Pancreas (tissue), 10 donors: Measurements from ENCODE around the gene HEMK1. TPM values are rescaled to one million over a fixed set of nuclear protein-coding genes. Genes with fewer than 3 reads are reported as not detected.

Experiments used
- ATAC-seq, 4 donors: fragments of 200-7000 bp; cut with Tn5 transposase; one replicate each; pipeline versions ENCODE4 v1.8.0 to v1.9.1; 2020; ENCODE audit warnings: mild to moderate bottlenecking in 4 of 4, moderate library complexity in 4 of 4
- DNase-seq, 6 donors: peaks; one replicate each; pipeline ENCODE4 v3.0.0-alpha.2; 2020
- FAIRE-seq: peaks from 2 replicates; lab custom pipeline; 2012; peaks lifted over from hg19 to GRCh38; lab: Jason Lieb, UNC
- H3K27ac ChIP-seq, 4 donors: fragments of 200-600 bp; sonication (generic); 1 replicate in 3 of 4; 2 replicates in 1 of 4; pipeline versions ENCODE4 v1.5.0 to v1.8.0; 2020
- H3K27me3 ChIP-seq, 4 donors: fragments of 200-600 bp; one replicate each; pipeline ENCODE4 v1.8.0; 2021
- H3K36me3 ChIP-seq, 3 donors: fragments of 200-600 bp; sonication (generic) in 1 of 3; one replicate each; pipeline versions ENCODE4 v1.5.0 to v1.8.0; 2020 to 2021
- H3K4me1 ChIP-seq, 3 donors: fragments of 200-600 bp; one replicate each; pipeline ENCODE4 v1.8.0; 2021
- H3K4me3 ChIP-seq, 4 donors: fragments of 200-600 bp; sonication (generic) in 2 of 4; one replicate each; pipeline versions ENCODE4 v1.5.0 to v1.8.0; 2020 to 2021
- H3K9me3 ChIP-seq, 4 donors: fragments of 200-600 bp; one replicate each; pipeline ENCODE4 v1.8.0; 2021
- WGBS, 2 donors: extraction: QIAGEN DNeasy Blood & Tissue Kit; methylation state at CpG; one replicate each; pipeline ENCODE4 v1.1.7; 2013; 5-methylcytosine and 5-hydroxymethylcytosine counted together
- intact Hi-C, 3 donors: fragments of 100-400 bp; cut with DNase I; formaldehyde crosslinking; loops; one replicate each; pipeline versions ENCODE4 v1.11.1 to v1.14.2; 2022
- polyA plus RNA-seq, 2 donors: library from polyadenylated mRNA; stranded (reverse); fragments of 200-250 nt; gene quantifications; one replicate each; pipeline ENCODE4 v1.2.3, GENCODE V29; 2013
- total RNA-seq, 6 donors: library from RNA; stranded (reverse); fragmentation: NEBNext Ultra II Directional in 4 of 6; extraction: Animal tissue kit (Norgen Biotek cat#: 25700) in 4 of 6; gene quantifications; one replicate each; pipeline versions ENCODE4 v1.2.1 to v1.2.4, GENCODE V29; 2021 to 2023
- TF ChIP-seq, protein P1 (sequence below), 4 donors: fragments of 200-600 bp; sonication (generic) in 3 of 4; IDR thresholded peaks; one replicate each; pipeline versions ENCODE4 v1.5.0 to v1.8.0; 2021; ENCODE audit warnings: antibody characterized with exemption in 4 of 4
- donor health status: healthy with polysubstance abuse.
- donor health status: DM: no; HTN: no; CAD: no; lungs with moderate emphysema.
- donor health status: DM: no; HTN: no; CAD: no.
- donor health status: control.
- donor health status: control.
- donor health status: Bipolar disorder and iron deficiency.
- donor health status: DM: yes; HTN: yes; CAD: no.
- donor health status: DM: no; HTN: no; CAD: no.
- donor health status: DM: no; HTN: no; CAD: no.
- donor health status: DM: yes; HTN: yes; CAD: no.

Gene HEMK1
- total and polyA plus RNA-seq, 8 donors = 9.6 to 21.8 (median 12.5) TPM

DNA sequence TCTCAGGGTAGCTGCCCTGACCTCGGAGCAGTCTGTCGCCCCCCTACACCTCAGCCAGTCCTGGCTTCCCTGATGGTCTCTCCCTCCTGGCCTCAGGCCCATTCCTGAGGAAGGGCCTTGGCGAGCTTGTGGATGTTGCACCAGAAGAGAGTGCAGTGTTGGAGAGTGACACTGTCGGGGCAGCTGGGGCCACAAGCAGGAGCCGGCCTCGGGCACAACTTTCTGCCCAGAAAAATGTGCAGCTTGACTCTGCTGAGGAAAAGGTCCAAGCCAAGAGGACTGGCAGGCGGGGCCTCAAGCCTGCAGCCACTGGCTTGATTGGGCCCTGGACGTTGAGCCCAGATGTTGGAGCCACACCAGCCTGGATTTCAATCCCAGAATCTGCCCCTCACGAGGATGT is 12.8 kb downstream of the HEMK1 start:
- intact Hi-C loops = no loop called here
- ATAC-seq (no peak), FAIRE-seq (no peak), DNase-seq (peak in 1 of 6 donors; percentile 30)
- peaks cover 0 to 15% (median 0%) of the 10 kb centered on the region in 3 donors for H3K4me1 ChIP-seq
- H3K9me3 ChIP-seq = no peaks in the 10 kb centered on the region
- H3K4me3 ChIP-seq = no peak overlapping the region
- no peak overlapping the region for H3K27ac ChIP-seq
- WGBS, 2 donors = 74 to 82% methylated on average over 9 of the region's 9 CpGs
- TF ChIP-seq, protein P1, sequence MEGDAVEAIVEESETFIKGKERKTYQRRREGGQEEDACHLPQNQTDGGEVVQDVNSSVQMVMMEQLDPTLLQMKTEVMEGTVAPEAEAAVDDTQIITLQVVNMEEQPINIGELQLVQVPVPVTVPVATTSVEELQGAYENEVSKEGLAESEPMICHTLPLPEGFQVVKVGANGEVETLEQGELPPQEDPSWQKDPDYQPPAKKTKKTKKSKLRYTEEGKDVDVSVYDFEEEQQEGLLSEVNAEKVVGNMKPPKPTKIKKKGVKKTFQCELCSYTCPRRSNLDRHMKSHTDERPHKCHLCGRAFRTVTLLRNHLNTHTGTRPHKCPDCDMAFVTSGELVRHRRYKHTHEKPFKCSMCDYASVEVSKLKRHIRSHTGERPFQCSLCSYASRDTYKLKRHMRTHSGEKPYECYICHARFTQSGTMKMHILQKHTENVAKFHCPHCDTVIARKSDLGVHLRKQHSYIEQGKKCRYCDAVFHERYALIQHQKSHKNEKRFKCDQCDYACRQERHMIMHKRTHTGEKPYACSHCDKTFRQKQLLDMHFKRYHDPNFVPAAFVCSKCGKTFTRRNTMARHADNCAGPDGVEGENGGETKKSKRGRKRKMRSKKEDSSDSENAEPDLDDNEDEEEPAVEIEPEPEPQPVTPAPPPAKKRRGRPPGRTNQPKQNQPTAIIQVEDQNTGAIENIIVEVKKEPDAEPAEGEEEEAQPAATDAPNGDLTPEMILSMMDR (IDR thresholded peaks at IDR 0.05) = no peak
- peaks cover 0 to 7% (median 0%) of the 10 kb centered on the region in 3 donors for H3K36me3 ChIP-seq
- no peaks in the 10 kb centered on the region for H3K27me3 ChIP-seq

DNA sequence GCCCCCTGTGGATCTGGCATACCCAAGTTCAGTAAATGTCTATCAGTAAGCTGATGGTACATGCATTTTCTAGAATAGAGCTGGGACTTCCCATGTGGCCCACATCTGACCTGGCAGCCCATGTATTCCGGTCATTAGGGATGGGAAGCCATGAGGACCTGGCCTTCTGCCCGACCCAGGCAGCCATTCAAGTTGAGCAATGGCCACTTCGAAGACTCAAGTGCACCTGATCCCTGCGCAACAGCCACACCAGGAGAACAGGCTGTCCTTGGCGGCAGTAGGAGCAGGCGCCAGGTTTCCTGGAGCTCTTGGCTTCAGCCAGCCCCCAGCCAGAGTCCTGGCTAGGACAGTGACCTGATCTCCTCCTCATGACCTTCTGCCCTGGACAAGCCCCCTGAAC is 14.6 kb downstream of the HEMK1 start:
- H3K4me3 ChIP-seq = no peak overlapping the region
- no peaks in the 10 kb centered on the region for H3K9me3 ChIP-seq
- intact Hi-C loops = no loop called here
- WGBS, 2 donors = 44 to 71% methylated on average over 6 of the region's 6 CpGs
- TF ChIP-seq, protein P1 (IDR thresholded peaks at IDR 0.05) = no peak
- peaks cover 0 to 15% (median 0%) of the 10 kb centered on the region in 3 donors for H3K4me1 ChIP-seq
- H3K27me3 ChIP-seq = no peaks in the 10 kb centered on the region
- DNase-seq = peak in 5 of 6 donors; percentile 63 to 91 (median 88)
- FAIRE-seq = no peak
- H3K36me3 ChIP-seq = peaks cover 0 to 7% (median 0%) of the 10 kb centered on the region in 3 donors
- peak overlapping the region in 3 of 4 donors; percentile 15 to 41 (median 26) for H3K27ac ChIP-seq
- peak; percentile 66 to 80 (median 78) for ATAC-seq

DNA sequence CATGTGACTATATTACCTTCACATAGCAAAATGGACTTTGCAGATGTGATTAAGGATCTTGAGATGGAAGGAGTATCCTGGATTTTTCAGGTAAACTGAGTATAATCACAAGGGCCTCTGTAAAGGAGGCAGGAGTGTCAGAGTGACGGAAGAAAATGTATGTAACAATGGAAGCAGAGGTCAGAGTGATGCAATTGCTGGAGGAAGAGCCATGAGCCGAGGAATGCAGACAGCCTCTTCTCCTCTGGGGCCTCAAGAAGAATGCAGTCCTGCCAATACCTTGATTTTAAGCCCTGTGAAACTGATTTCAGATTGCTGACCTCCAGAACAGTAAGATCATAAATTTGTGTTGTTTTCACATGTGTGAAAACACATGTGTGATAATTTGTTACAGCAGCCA is 15.1 kb downstream of the HEMK1 start:
- FAIRE-seq = no peak
- intact Hi-C loops = no loop called here
- H3K4me1 ChIP-seq = peaks cover 0 to 15% (median 0%) of the 10 kb centered on the region in 3 donors
- H3K27me3 ChIP-seq = no peaks in the 10 kb centered on the region
- peaks cover 0 to 6% (median 0%) of the 10 kb centered on the region in 3 donors for H3K36me3 ChIP-seq
- WGBS, 2 donors = 81 to 93% methylated on average over 2 of the region's 2 CpGs
- H3K9me3 ChIP-seq = no peaks in the 10 kb centered on the region
- ATAC-seq = no peak
- TF ChIP-seq, protein P1 (IDR thresholded peaks at IDR 0.05) = no peak
- peak overlapping the region in 2 of 4 donors; percentile 26 to 41 for H3K27ac ChIP-seq
- H3K4me3 ChIP-seq = no peak overlapping the region
- no peak for DNase-seq

DNA sequence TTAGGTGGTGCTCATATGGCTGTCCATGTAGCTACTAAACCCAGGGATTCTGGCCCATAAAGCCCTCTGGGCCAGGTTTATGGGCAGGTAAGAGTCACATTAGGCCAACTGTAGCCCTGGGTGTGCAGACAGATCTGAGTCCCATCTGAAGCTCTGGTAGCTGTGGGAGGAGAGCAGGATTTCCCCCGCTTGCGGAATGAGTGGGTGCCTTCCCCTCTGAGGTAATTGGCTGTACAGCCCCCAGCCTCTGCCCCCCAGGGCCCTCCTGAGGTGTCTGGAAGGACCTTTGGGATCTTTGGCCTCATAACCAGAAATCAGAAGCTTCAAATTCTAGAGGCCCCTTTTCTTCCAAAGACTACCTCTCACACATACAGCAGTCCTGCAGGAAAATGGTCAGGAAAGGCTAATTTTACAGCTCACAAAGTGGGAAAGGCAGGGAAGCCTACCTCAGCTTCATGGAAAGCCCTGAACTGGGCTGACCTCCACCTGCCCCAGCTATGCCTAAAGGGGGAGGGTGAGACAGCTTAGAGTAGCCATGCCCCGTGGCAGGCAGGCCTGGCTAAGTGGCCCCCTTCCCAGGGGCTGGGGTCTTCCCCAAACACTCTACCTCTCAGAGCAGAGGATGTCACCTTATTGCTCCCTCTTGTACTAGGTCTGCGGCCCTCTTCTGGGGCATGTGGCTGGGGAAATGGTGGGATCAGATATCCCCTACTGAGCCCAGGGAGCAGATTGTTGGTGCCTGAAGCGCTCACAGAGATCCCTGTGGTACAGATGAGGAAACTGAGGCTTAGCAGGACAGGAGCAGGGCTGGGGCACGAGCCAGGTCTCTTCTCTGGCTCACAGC is 16.8 kb downstream of the HEMK1 start:
- Histone ChIP-seq H3K36me3 (no peaks in the 10 kb centered on the region), H3K4me3 (no peak overlapping the region), H3K27me3 (no peaks in the 10 kb centered on the region), H3K9me3 (no peaks in the 10 kb centered on the region), H3K4me1 (peaks cover 0 to 15% (median 0%) of the 10 kb centered on the region in 3 donors), H3K27ac (no peak overlapping the region)
- intact Hi-C loops = no loop called here
- DNase-seq = no peak
- FAIRE-seq = no peak
- no peak for ATAC-seq
- TF ChIP-seq, protein P1 (IDR thresholded peaks at IDR 0.05) = no peak
- 92 to 93% methylated on average over 6 of the region's 6 CpGs for WGBS, 2 donors

DNA sequence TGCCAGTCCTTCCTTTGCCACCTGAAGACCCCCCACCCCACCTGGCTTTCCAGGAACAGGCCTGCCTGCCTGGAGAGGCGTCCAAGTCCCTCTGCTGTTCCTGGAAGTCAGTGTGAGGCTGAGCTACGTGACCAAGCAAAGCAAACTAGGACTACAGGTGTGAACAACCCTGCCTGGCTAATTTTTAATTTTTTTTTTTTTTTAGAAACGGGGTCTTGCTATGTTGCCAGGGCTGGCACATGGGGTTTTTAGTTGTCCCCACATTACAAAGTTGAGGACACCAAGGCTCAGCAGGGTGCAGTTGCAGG is 17.4 kb downstream of the HEMK1 start:
- DNase-seq = peak in 1 of 6 donors; percentile 21
- no peak overlapping the region for H3K27ac ChIP-seq
- TF ChIP-seq, protein P1 (IDR thresholded peaks at IDR 0.05) = no peak
- WGBS, 2 donors = 66 to 69% methylated on average over 3 of the region's 3 CpGs
- no peaks in the 10 kb centered on the region for H3K36me3 ChIP-seq
- no peak for ATAC-seq
- intact Hi-C loops = no loop called here
- FAIRE-seq = no peak
- H3K4me1 ChIP-seq = peaks cover 0 to 15% (median 0%) of the 10 kb centered on the region in 3 donors
- no peaks in the 10 kb centered on the region for H3K27me3 ChIP-seq
- H3K4me3 ChIP-seq = no peak overlapping the region
- no peaks in the 10 kb centered on the region for H3K9me3 ChIP-seq
